NAMALWA (cell line): ENCODE data around the gene FBXO28.
"Not testable (repeated sequence)": the region's sequence is repeated elsewhere in the genome, so short reads cannot be mapped to it uniquely, and the experiment has no call there.

ENCODE experiments used
- DNase-seq: peaks from one replicate; pipeline ENCODE4 v3.0.0-alpha.2; 2015; ENCODE audit warnings: low spot score

The FBXO28 gene, protein sequence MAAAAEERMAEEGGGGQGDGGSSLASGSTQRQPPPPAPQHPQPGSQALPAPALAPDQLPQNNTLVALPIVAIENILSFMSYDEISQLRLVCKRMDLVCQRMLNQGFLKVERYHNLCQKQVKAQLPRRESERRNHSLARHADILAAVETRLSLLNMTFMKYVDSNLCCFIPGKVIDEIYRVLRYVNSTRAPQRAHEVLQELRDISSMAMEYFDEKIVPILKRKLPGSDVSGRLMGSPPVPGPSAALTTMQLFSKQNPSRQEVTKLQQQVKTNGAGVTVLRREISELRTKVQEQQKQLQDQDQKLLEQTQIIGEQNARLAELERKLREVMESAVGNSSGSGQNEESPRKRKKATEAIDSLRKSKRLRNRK

DNA sequence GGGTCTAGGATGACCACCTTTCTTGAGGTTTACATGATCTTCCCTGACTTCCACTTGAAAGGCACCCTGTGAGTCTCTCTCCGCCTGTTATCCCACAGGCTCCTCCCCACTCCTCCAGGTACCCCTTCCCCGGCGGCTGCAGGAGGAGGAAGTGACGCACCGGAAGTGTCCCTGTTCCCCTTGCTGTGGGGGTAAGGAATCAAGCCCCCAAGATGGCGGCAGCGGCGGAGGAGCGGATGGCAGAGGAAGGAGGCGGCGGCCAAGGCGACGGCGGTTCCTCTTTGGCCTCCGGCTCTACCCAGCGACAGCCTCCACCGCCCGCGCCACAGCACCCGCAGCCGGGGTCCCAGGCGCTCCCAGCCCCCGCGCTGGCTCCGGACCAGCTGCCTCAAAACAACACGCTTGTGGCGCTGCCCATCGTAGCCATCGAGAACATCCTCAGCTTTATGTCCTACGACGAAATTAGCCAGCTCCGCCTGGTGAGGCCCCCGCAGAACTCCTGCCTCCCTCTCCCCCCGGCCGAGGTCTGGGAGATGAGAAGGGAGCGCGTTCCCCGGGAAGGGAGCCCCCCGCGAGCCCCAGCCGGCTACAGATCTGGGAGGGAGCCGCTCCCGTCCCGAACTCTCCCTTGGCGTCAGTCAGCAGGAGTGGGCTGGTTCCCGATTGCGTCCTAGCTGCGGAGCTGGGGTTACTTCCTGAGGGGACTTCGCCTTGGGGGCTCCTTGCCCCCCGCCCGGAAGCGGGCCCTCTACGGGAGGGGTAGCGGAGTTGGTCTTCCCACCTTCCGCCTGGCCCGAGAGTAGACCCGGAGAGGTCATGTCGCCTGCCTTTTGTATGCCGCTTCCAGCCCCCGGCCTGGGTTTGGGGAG, at the start of gene FBXO28:
TSS of gene FBXO28 (plus strand) at position 194 of the 869 bp plus-strand sequence. CDS start at position 213, 19 bp downstream.
- DNase-seq = peak; percentile 96

DNA sequence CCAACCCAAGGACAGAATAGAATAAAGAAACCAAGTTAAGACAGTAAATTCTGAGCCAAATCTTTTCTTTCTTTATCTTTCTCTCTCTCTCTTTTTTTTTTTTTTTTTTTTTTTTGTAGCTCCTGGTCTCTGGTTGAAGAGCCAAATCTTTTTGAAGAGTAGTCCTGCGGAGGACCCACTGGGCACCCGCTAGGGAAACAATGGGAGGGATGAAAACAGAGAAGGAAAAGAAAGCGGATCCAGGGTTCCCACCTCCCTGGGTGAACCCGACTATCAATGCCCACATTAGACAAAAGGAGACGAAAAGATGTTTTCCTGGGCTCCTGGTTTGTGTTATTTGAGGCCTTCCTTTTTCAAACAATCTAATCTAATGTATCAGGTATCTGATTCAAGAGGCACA, 49.8 kb upstream of the FBXO28 start:
- DNase-seq = no peak

DNA sequence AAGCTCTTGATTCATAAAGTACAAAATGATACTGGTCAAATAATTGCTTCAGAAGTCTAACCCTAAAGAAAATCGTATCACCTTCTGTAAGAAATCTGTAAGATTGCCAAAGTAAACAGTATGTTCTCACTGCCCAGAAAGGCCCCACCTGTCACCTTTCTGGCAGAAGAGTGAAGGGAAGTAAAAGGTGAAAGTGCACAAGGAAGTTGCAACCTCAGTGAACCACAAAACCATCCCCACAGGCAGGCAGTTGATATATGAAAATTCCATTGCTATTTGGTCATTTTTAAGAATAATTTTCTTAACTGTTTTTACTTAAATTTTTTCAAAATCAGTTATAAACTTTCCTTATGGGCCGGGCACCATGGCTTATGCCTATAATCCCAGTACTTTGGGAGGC, 48.5 kb upstream of the FBXO28 start:
- no peak for DNase-seq

DNA sequence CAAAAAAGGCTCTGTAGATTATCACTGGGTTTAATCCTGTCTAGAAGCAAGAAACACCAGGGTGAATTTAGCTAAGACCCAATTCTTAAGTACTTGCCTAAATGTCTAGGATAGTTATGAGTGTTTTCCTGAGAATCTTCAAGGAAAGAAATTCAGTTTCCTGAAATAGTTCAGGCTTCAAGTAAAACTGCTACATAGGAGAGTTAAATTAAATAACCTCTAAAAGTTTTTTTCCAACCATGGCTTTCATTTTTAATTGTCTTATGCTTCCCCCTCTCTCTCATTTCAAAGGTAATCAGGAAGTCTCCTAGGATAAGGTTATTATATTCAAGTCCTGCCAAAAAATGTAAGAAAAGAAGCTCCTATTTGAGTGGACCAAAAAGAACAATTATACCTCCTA, 46.7 kb upstream of the FBXO28 start:
- DNase-seq = no peak

DNA sequence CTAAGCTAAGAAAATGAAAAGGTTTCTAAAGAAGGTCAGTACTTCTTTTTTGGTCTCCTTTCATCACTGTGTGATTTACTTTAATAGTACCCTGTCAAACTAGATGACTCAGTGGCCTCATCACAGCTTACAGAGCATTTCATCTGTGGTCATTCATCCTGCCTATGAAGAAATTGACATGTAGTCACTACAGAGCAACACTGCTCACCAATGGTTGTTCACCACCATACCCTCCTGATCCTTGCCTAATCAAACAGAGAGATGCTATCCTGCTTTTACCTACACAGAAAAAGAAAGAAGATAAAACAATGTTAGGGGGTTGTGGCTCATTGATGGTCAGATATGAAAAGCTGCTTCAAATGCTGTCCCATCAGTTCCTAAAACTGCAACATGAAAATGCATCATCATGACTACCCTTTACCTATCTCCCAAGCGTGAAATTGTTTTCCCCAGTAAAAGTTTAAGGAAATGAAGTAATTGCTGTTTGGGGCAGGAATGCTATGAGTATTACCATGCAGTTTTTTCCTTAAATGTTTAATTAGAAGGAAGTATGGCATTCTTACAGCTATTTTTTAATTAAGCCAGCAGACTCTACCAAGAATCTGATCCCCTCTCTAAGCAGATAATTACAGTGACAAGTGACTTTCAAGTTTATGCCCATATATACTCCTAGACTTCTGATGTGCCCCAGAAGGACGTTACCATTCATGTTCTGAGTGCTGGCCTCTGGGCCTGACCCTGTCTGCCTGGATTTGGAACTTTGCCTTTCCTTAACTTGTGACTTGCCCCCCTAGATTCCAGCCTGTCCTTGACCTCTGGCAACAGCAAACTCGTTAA, 46.1 kb upstream of the FBXO28 start:
- DNase-seq = no peak

DNA sequence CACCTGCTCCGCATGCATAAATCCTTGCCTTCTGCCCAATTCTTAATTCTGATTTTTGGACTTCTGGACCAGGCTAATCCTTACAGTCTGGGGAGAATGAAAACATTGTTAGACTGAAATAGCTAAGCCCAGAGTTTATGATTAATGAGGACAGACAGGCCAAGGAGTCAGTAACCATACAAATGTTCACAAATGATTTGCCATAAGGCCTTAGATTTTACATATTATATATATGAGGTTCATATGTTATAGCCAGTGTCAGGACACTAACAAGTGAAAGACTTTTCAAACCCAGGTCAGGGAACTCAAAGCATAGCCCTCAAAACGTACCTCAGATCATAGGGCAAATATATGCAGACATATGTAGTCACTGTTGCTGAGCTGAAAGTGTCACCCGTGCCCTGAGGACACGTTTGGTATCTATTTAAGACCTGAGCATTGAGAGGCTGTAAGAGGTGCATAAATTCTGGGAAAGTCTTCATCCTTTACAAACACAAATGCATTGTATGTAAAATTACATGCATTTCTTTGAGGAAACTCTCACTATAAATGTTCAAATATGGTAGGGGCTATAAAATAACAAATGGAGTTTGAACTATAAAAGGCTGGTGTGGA, 45.3 kb upstream of the FBXO28 start:
- DNase-seq = no peak

DNA sequence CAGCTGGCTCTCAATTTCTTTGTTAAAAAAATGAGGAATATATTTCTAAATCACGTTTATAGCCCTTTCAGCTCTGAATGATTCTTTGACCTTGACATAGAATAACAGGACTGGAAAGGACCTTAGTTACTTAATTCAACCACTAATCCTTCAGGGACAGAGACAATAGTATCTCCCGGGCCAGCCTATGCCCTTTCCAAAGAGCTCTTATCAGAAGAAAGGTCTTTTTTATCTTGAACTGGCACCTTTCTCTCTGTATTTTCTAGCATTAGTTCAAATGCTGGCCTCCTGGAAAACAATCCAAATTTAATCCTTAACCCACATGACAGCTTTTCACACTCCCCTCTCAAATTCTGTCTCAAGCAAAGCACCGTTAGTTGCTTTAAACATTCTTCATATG, 44.8 kb upstream of the FBXO28 start:
- DNase-seq = no peak

DNA sequence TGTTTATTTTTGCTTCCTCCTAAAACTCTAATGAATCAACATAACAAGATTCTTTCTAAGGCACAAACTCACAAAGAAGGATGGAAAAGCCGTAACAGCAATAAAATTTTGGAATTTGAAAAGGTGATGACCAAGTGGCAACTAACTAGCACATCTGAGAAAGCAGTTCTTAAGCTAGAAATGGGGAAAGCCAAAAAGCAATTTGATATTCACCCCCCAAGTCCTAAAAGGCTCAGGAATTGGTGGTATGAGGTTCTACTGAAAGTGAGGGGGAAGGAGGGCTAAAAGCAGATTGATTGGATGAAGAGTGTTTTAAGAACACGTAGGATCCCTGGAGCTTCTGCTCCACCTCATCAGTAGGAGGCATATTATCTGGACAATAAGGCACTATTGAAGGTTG, 43.4 kb upstream of the FBXO28 start:
- DNase-seq = no peak

DNA sequence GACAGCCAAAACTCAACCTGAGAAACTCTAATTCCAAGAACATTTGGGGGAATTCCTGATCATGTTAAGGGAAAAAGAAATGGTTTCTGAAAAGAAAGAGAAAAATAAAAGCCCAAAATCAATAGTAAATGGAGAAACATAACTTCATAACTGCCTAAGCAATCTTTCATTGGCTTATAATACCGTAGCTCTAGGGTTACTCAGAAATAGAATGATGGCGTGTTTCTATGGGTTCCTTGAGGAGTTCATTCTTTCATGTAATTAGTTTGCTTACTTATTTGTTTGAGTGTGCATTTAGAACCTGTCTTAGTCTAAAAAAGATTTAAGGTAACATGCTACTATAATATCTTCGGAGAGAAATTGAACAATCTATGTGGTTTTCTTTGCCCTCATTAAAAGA, 37.5 kb upstream of the FBXO28 start:
- DNase-seq = no peak

DNA sequence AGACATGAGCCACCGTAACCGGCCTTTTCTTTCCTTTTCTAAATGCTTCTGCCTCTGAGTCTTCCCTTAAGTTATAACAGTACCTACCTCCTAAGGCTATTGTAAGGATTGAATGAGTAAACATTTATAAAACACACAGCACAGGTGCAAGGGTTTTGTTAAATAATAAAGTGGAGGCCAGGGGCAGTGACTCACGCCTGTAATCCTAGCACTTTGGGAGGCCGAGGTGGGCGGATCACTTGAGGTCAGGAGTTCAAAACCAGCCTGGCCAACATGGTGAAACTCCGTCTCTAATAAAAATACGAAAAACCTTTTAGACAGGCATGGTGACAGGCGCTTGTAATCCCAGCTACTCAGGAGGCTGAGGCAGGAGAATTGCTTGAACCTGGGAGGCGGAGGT, 34.3 kb upstream of the FBXO28 start:
- not testable (repeated sequence) for DNase-seq

DNA sequence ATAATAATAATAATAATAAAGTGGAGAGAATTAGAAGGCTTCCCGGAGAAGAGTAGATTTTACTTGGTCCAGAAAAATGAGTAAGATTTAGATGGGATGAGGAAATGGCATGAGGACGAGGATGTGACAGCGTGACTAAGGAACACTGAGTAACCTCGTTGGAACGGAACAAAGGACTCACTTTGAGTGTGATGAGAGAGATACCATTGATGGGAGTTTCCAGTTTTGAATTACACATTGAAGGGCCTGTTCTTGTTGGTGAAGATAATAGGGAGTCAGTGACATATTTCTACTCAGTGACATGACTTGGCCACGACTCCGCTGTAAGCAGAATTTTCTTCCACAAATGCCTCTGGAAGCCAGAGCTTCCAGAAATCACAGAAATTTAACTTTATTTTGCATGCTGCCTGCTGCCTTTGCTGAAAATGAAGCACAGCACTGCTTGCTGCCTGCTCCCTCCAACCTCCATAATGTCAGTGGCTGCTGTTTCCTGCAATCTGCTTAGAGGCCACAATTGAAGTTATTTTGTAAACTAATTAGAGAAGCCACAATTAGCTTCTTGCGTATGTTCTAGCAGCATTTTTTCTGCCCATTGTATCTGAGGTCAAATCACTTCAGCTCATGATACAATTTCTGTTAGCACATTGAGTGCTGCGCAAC, 33.7 kb upstream of the FBXO28 start:
- DNase-seq = no peak

DNA sequence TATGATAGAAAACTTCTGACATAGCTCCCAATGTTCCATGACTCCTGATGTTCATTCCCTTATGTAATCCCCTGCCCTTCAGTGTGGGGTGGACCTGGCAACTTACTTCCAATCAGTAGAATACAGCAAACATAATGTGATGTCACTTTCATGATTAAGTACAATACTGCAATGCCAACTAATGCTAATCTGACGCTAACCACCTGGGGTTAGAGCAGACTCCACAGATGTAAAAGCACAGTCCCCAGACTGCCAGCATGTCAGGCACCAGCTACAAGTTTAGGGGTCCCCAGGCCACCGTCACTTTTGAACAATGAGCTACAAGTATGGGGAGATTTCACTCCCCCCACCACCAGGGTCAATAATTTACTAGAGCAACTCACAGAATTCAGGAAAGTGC, 32.3 kb upstream of the FBXO28 start:
- no peak for DNase-seq

DNA sequence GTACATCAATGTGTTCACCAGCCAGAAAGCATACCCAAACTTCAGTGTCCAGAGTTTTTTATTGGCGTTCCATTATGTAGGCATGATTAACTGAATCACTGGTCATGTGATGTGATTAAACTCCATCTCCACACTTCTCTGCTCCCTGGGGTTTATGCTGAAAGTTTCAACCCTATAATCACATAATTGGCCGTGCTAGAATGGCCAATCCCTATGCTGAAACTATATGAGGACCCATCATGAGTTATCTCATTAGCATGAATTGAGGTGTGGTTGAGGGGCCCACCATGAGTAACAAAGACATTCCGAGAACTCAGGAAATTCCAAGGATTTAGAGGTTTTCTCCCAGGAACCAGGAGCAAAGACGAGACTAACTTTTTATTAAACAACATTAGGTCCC, 31.8 kb upstream of the FBXO28 start:
- no peak for DNase-seq

DNA sequence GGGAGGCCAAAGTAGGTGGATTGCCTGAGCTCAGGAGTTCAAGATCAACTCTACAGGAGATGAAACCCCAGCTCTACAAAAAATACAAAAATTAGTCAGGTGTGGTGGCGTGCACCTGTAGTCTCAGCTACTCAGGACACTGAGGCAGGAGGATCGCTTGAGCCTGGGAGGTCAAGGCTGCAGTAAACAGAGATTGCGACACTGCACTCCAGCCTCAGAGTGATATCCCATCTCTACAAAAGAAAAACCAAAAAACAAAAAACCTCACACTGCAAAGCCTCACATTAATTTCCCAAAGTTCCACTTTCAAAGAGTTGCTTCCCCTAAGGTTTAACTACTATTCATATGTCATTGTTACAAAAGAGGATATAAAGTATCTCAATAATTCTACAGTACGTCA, 29.0 kb upstream of the FBXO28 start:
- DNase-seq = no peak

DNA sequence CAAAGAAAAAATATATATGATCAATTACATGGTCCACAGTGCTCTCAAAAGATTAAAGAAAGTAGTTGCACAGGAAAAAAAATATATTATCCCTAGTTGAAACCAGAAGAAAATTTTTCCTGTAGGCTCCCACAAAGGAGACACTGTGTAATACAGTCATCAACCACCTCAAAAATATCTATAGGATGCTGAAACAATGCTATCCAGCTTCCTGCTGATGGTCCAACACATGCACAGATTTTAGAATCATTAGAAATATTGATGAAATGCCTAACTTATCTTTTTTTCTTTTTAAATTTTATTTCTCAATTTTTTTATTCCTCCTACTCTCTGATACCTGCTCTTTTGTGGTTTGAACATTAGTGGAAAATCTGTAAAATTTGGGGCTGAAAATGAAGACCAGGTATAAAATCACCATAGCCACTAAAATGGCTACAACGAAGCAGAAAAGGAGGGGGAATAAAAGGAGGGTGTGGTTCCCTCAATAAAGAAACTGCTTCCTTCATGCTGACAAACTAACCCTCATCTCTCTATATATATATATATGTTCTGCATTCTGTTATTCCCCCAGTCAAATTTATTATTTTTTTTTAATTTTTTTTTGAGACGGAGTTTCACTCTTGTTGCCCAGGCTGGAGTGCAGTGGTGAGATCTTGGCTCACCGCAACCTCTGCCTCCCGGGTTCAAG, 28.3 kb upstream of the FBXO28 start:
- no peak for DNase-seq

DNA sequence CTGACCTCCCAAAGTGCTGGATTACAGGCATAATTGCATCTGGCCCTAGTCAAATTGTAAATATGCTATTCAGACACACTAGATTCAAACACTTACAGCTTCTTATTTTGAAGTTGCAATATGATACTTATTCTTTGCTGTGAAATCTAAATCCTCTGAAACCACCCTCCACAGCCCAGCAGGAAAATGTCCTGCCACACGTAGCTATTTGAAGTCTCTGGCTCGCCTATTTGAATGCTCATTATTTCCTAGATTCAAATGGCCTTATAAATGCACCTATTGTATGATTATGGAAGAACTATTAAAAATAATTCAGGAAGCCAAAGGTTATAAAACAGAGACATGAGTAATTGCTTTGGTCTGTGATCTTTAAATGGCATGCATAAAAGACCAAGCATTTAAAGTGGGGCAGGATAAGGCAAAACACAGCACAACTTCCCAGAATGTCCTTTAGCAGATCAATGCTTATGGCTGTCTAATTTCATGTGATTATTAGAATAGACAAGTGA, 26.6 kb upstream of the FBXO28 start:
- no peak for DNase-seq

DNA sequence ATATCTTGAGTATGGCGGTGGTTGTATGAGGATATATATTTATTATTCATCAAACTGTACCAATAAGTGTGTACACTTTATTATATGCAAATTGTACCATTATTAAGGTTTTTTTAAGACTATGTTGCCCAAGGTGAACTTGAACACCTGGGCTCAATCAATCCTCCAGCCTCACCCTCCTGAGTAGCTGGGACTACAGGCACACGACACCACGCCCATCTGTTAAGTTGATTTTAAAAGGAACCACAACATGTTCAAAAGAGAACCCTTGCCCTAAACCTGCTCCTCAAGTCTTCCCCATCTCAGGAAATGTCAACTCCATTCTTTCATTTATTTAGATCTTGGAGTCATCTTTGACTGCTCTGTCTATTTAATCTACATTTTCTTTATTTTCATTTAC, 24.3 kb upstream of the FBXO28 start:
- no peak for DNase-seq

DNA sequence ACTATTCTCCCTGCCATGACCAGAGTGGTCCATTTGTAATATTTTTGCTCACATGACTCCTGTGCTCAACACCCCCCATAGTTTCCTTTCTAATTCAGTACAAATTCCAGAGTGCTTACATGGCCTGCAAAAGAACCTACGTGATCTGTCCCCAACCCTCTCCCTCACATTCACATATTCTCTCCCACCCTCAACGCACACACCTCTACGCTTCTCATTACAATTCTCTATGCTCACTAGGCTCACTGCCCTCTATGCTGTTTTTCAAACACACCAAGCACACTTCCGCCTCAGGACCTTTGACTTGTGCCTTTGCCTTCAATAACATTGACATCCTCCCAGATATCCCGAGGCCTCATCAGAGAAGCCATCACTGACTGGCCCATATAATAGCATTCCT, 23.8 kb upstream of the FBXO28 start:
- no peak for DNase-seq

DNA sequence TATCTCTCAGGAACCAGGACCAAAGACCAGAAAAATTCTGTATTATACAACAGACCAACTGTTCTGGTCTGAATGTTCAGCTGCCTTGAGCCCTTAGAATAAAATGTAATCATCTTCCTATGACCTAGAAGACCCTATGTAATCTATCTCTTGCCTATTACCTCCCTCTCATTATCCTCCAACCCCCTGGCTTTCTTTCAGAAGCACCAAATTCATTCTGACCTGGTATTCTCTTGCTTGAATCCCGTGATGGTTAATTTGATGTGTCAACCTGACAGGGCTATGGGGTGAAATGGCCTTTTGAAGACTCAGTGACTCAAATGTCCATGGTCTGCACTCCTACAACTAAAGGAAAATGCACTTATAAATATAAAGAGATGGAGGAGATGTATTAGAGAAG, 21.8 kb upstream of the FBXO28 start:
- DNase-seq = no peak

DNA sequence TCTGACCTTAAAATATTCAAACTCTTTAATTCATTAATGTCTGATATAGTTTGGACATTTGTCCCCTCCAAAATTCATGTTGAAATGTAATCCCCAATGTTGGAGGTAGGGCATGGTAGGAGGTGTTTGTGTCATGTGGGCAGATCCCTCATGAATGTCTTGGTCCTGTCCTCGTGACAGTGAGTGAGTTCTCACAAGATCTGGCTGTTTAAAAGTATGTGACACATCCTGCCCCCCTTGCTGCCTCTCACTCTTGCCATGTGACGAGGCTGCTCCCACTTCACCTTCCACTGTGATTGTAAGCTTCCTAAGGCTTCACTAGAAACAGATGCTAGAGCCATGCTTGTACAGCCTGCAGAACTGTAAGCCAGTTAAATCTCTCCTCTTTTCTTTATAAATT, 21.3 kb upstream of the FBXO28 start:
- no peak for DNase-seq

DNA sequence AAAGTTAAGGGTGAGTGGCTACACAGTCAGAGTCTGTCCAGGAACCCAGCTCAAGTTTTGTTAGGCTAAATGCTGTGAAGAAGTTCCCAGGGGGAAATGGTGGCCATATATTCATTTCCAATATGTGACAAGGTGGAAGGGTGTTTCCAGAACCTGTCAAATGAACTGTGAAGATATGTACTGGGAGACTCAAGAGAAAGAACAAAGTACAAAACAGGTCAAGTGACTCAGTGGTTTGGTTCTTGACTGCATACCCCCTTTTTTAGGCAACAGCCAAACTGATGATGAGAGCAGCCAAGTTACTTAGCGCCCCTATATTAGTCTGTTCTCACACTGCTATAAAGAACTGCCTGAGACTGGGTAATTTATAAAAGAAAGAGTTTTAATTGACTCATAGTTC, 18.6 kb upstream of the FBXO28 start:
- DNase-seq = no peak
